ENCODE measurements around the gene ZNF235. TPM values are rescaled to one million over a fixed set of nuclear protein-coding genes. Genes with fewer than 3 reads are reported as not detected.
"Not testable (repeated sequence)": the region's sequence is repeated elsewhere in the genome, so short reads cannot be mapped to it uniquely, and the experiment has no call there.

The ZNF235 gene
- total RNA-seq, 1 donor from 2014 or later: 8.4 TPM

DNA sequence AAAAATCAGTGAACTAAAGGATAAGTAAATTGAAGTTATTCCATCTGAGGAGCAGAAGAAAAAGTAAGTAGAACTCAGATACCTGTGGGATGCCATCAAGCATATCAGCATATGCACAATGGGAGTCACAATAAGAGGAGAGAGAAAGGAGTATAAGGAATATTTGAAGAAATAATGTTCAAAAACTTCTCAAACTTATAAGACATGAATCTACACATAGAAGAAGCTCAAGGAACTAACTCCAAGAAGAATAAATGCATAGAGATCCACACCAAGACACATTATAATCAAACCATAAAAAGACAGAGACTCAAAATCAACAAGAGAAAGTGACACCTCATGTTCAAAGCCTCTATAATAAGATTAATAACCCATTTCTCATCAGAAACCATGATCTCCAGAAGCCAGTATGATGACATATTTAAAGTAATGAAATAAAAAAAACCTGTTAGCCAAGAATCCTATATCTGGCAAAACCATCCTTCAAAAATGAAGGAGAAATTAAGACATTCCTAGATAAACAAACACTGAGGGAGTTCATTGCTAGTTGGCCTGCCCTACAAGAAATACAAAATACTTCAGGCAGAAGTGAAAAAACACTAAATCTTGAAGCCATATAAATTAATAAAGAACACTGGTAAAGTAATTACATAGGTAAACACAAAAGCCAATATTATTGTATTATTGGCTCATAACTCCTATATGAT is 49.0 kb downstream of the ZNF235 start:
- DNase-seq (ENCODE audit: low spot score): no peak

DNA sequence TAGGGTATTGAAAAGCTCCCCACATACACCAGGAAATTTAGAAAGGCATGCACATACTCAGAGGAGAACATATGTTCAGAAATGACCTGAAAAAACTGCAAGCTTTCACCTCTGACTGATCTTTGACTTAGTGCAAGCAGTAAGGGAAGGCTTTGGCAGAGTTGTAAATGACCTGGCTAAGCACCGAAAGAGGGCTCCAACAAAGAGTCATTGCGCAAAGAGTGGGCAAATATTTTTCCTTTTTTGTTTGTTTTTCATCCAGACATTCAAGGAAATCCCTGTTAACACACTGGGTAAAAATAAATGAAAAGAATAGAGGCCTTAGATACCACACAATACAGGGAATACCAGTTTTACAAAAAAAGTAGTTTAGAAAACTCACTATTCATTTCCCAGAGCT is 50.3 kb downstream of the ZNF235 start:
- no peak for DNase-seq (ENCODE audit: low spot score)

DNA sequence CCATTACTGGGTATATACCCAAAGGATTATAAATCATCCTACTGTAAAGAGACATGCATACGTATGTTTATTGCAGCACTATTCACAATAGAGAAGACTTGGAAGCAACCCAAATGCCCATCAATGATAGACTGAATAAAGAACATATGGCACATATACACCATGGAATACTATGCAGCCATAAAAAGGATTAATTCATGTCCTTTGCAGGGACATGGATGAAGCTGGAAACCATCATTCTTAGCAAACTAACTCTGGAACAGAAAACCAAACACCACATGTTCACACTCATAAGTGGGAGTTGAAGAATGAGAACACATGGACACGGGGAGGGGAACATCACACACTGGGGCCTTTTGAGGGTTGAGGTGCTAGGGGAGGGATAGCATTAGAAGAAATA is 51.4 kb downstream of the ZNF235 start:
- not testable (repeated sequence) for DNase-seq (ENCODE audit: low spot score)

DNA sequence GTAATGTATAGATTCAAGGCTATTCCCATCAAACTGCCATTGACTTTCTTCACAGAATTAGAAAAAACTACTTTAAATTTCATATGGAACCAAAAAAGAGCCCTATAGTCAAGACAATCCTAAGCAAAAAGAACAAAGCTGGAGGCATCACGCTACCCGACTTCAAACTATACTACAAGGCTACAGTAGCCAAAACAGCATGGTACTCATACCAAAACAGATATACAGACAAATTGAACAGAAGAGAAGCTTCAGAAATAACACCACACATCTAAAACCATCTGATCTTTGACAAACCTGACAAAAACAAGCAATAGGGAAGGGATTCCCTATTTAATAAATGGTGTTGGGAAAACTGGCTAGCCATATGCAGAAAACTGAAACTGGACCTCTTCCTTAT is 52.5 kb downstream of the ZNF235 start:
- DNase-seq (ENCODE audit: low spot score): not testable (repeated sequence)

DNA sequence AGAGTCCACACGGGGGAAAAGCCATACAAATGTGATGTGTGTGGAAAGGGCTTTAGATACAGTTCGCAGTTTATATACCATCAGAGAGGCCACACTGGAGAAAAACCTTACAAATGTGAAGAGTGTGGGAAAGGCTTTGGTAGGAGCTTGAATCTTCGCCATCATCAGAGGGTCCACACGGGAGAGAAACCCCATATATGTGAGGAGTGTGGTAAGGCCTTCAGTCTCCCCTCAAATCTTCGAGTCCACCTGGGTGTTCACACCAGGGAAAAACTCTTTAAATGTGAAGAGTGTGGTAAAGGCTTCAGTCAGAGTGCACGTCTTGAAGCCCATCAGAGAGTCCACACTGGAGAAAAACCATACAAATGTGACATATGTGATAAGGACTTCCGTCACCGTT is 68.4 kb downstream of the ZNF235 start:
- DNase-seq (ENCODE audit: low spot score): no peak

Other genes with a start within 250 kb of the ZNF235 start
- gene ZNF284, start 232.9 kb downstream of the ZNF235 start, total RNA-seq: 2.0 TPM
- gene ZNF224, start 210.7 kb downstream of the ZNF235 start, total RNA-seq: 32.6 TPM
- 5.1 TPM for gene ZNF225, start 191.6 kb downstream of the ZNF235 start, total RNA-seq
- 16.1 TPM for gene ZNF234, start 163.5 kb downstream of the ZNF235 start, total RNA-seq
- gene ZNF226, start 139.9 kb downstream of the ZNF235 start, total RNA-seq: 30.8 TPM
- gene ZNF227, start 92.5 kb downstream of the ZNF235 start, total RNA-seq: 22.4 TPM
- 2.5 TPM for gene ZNF233, start 45.1 kb downstream of the ZNF235 start, total RNA-seq
- gene ZNF112, start 51.7 kb upstream of the ZNF235 start, total RNA-seq: 8.7 TPM
- 6.6 TPM for gene ZNF285, start 96.6 kb upstream of the ZNF235 start, total RNA-seq
- 7.7 TPM for gene ZNF229, start 143.4 kb upstream of the ZNF235 start, total RNA-seq
- gene ZNF180, start 195.5 kb upstream of the ZNF235 start, total RNA-seq: 10.9 TPM
- gene CEACAM20, start 224.7 kb upstream of the ZNF235 start, total RNA-seq: not detected

All from ureter (tissue), 1 donor.